Endodermal cell (in vitro differentiated cells): Measurements from ENCODE around the gene NR1H3. TPM values are rescaled to one million over a fixed set of nuclear protein-coding genes. Genes with fewer than 3 reads are reported as not detected.

Experiments used
- DNase-seq: peaks from one replicate; pipeline ENCODE4 v3.0.0-alpha.2; 2017
- H3K27ac ChIP-seq: 2 replicates; pipeline ENCODE4 v1.5.1; 2013; ENCODE audit warnings: mild to moderate bottlenecking, low read depth, low read length, moderate library complexity
- H3K27me3 ChIP-seq: 2 replicates; pipeline ENCODE4 v1.6.1; 2013; ENCODE audit warnings: mild to moderate bottlenecking, low read length, moderate library complexity; ENCODE audit not compliant: insufficient read depth, control insufficient read depth, poor library complexity, severe bottlenecking
- H3K36me3 ChIP-seq: 2 replicates; pipeline ENCODE4 v1.7.0; 2013; ENCODE audit warnings: mild to moderate bottlenecking, low read length, moderate library complexity; ENCODE audit not compliant: control insufficient read depth, insufficient read depth
- H3K4me1 ChIP-seq: one replicate; pipeline ENCODE4 v1.7.0; 2013; ENCODE audit warnings: low read length; ENCODE audit not compliant: control insufficient read depth, insufficient read depth
- H3K4me3 ChIP-seq: 2 replicates; pipeline ENCODE4 v1.5.1; 2013; ENCODE audit warnings: mild to moderate bottlenecking, low read length, moderate library complexity
- H3K9ac ChIP-seq: 2 replicates; pipeline ENCODE4 v1.6.1; 2013; ENCODE audit warnings: mild to moderate bottlenecking, low read length, moderate library complexity; ENCODE audit not compliant: poor library complexity, severe bottlenecking; ENCODE audit errors: extremely low read depth
- H3K9me3 ChIP-seq: 2 replicates; pipeline ENCODE4 v1.6.1; 2013; ENCODE audit warnings: mild to moderate bottlenecking, low read length, moderate library complexity; ENCODE audit not compliant: control insufficient read depth
- H3K27ac Mint-ChIP-seq: 2 replicates; pipeline ENCODE4 v1.8.0; 2020; ENCODE audit warnings: mixed read lengths
- H3K27me3 Mint-ChIP-seq: 2 replicates; pipeline ENCODE4 v1.8.0; 2021; ENCODE audit warnings: mild to moderate bottlenecking, mixed read lengths; ENCODE audit not compliant: insufficient read depth
- H3K36me3 Mint-ChIP-seq: 2 replicates; pipeline ENCODE4 v1.8.0; 2020; ENCODE audit warnings: low read depth, mixed read lengths
- H3K4me1 Mint-ChIP-seq: 2 replicates; pipeline ENCODE4 v1.8.0; 2020; ENCODE audit warnings: mixed read lengths
- H3K4me3 Mint-ChIP-seq: 2 replicates; pipeline ENCODE4 v1.8.0; 2020; ENCODE audit warnings: mild to moderate bottlenecking, moderate library complexity, mixed read lengths
- H3K9me3 Mint-ChIP-seq: 2 replicates; pipeline ENCODE4 v1.8.0; 2020; ENCODE audit warnings: mild to moderate bottlenecking, mixed read lengths
- WGBS, 2 experiments: methylation state at CpG; one replicate each; pipeline versions ENCODE4 v1.1.5 to v1.1.7; 2013; ENCODE audit warnings: missing lambda C conversion rate in 2 of 2, mixed read lengths in 1 of 2; ENCODE audit not compliant: insufficient coverage in 1 of 2, insufficient read length in 1 of 2; 5-methylcytosine and 5-hydroxymethylcytosine counted together
- total RNA-seq, 2 donors: library from RNA; stranded (reverse); fragmentation: NEBNext Ultra II Directional in 1 of 2; extraction: Animal tissue kit (Norgen Biotek cat#: 25700) in 1 of 2; gene quantifications; 2 replicates in 1 of 2; 3 replicates in 1 of 2; pipeline ENCODE4 v1.2.1, GENCODE V29; 2021
- TF ChIP-seq, protein P1 (sequence below): fragments of 200-600 bp; sonication (generic); conservative IDR thresholded peaks from 2 replicates; pipeline ENCODE4 v1.5.0; 2021; ENCODE audit warnings: antibody characterized with exemption, mild to moderate bottlenecking

NR1H3 gene
- total RNA-seq, 2 donors from 2014 or later, result 29.4 to 34.6 TPM

DNA sequence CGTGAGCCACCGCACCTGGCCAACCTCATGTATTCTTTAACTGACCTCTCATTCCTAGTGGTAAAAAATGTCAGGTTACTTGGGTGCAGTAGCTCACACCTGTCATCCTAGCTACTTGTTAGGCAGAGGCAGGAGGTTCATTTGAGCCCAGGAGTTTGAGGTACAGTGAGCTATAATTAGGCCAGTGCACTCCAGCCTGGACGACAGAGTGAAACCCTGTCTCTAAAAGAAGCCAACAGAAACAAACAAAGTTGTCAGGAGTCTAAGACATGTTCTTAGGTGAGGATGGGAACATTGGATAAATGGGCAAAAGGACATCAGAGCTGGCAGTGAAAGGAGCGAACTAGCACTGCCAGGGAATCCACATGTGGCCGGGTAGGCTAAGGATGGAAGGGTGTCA, 30.3 kb downstream of the NR1H3 start:
- no peaks in the 10 kb centered on the region for H3K27me3 ChIP-seq
- no peaks in the 10 kb centered on the region for H3K9me3 ChIP-seq
- Mint-ChIP-seq H3K27me3 (no peaks in the 10 kb centered on the region), H3K27ac (no peak overlapping the region), H3K4me3 (no peak overlapping the region), H3K36me3 (peaks cover 76% of the 10 kb centered on the region), H3K9me3 (no peaks in the 10 kb centered on the region), H3K4me1 (no peaks in the 10 kb centered on the region)
- H3K27ac ChIP-seq, result no peak overlapping the region
- H3K4me3 ChIP-seq, result no peak overlapping the region
- TF ChIP-seq, protein P1, sequence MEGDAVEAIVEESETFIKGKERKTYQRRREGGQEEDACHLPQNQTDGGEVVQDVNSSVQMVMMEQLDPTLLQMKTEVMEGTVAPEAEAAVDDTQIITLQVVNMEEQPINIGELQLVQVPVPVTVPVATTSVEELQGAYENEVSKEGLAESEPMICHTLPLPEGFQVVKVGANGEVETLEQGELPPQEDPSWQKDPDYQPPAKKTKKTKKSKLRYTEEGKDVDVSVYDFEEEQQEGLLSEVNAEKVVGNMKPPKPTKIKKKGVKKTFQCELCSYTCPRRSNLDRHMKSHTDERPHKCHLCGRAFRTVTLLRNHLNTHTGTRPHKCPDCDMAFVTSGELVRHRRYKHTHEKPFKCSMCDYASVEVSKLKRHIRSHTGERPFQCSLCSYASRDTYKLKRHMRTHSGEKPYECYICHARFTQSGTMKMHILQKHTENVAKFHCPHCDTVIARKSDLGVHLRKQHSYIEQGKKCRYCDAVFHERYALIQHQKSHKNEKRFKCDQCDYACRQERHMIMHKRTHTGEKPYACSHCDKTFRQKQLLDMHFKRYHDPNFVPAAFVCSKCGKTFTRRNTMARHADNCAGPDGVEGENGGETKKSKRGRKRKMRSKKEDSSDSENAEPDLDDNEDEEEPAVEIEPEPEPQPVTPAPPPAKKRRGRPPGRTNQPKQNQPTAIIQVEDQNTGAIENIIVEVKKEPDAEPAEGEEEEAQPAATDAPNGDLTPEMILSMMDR, result no peak
- no peak overlapping the region for H3K9ac ChIP-seq
- peaks cover 56% of the 10 kb centered on the region for H3K36me3 ChIP-seq
- peaks cover 3% of the 10 kb centered on the region for H3K4me1 ChIP-seq
- 91 to 93% methylated on average over 5 of the region's 5 CpGs for WGBS, 2 experiments
- DNase-seq, result no peak

- DNase-seq, result no peak
- Mint-ChIP-seq H3K36me3 (peaks cover 73% of the 10 kb centered on the region), H3K27me3 (no peaks in the 10 kb centered on the region), H3K9me3 (no peaks in the 10 kb centered on the region), H3K4me1 (no peaks in the 10 kb centered on the region), H3K27ac (no peak overlapping the region), H3K4me3 (no peak overlapping the region)
- peaks cover 55% of the 10 kb centered on the region for H3K36me3 ChIP-seq
- TF ChIP-seq, protein P1, result no peak
- peaks cover 3% of the 10 kb centered on the region for H3K4me1 ChIP-seq
- no peak overlapping the region for H3K4me3 ChIP-seq
- H3K9me3 ChIP-seq, result no peaks in the 10 kb centered on the region
- WGBS, 2 experiments, result 95% methylated on average over 10 to 15 of the region's 15 CpGs
- H3K27me3 ChIP-seq, result no peaks in the 10 kb centered on the region
- H3K27ac ChIP-seq, result no peak overlapping the region
- no peak overlapping the region for H3K9ac ChIP-seq
Measured at GRCh38 chr11:47289856-47290255, 32.1 kb downstream of the NR1H3 start.

- Histone ChIP-seq H3K4me1 (no peaks in the 10 kb centered on the region), H3K4me3 (no peak overlapping the region), H3K27me3 (no peaks in the 10 kb centered on the region), H3K27ac (no peak overlapping the region), H3K9me3 (peaks cover 19% of the 10 kb centered on the region), H3K9ac (no peak overlapping the region), H3K36me3 (peaks cover 48% of the 10 kb centered on the region)
- Mint-ChIP-seq H3K4me3 (no peak overlapping the region), H3K27ac (no peak overlapping the region), H3K36me3 (peaks cover 75% of the 10 kb centered on the region), H3K27me3 (no peaks in the 10 kb centered on the region), H3K4me1 (no peaks in the 10 kb centered on the region), H3K9me3 (no peaks in the 10 kb centered on the region)
- no peak for DNase-seq
- TF ChIP-seq, protein P1, result no peak
- WGBS, 2 experiments, result 92 to 100% methylated on average over 3 to 5 of the region's 5 CpGs
Measured at GRCh38 chr11:47295385-47295784, 37.6 kb downstream of the NR1H3 start.
